Osteocyte (in vitro differentiated cells): ENCODE results near the gene MMP20. TPM values are rescaled to one million over a fixed set of nuclear protein-coding genes. Genes with fewer than 3 reads are reported as not detected.

Experiments
- DNase-seq: peaks from one replicate; pipeline ENCODE4 v3.0.0; 2021; ENCODE audit warnings: mixed read lengths; ENCODE audit not compliant: unreplicated experiment; ENCODE audit errors: extremely low spot score
- H3K27ac Mint-ChIP-seq: one replicate; pipeline ENCODE4 v1.8.0; 2021; ENCODE audit warnings: mild to moderate bottlenecking, mixed read lengths; ENCODE audit not compliant: unreplicated experiment
- H3K27me3 Mint-ChIP-seq: one replicate; pipeline ENCODE4 v1.8.0; 2021; ENCODE audit warnings: mixed read lengths; ENCODE audit not compliant: unreplicated experiment
- H3K36me3 Mint-ChIP-seq: one replicate; pipeline ENCODE4 v1.8.0; 2021; ENCODE audit warnings: mixed read lengths; ENCODE audit not compliant: unreplicated experiment
- H3K4me1 Mint-ChIP-seq: one replicate; pipeline ENCODE4 v1.8.0; 2021; ENCODE audit warnings: mixed read lengths; ENCODE audit not compliant: unreplicated experiment
- H3K4me3 Mint-ChIP-seq: one replicate; pipeline ENCODE4 v1.8.0; 2021; ENCODE audit warnings: mild to moderate bottlenecking, moderate library complexity, mixed read lengths; ENCODE audit not compliant: unreplicated experiment
- H3K9me3 Mint-ChIP-seq: one replicate; pipeline ENCODE4 v1.8.0; 2021; ENCODE audit warnings: mixed read lengths; ENCODE audit not compliant: unreplicated experiment
- total RNA-seq: library from RNA; stranded (reverse); gene quantifications from 2 replicates; pipeline ENCODE4 v1.2.1, GENCODE V29; 2021
- TF ChIP-seq, protein P1 (sequence below): fragments of 200-600 bp; sonication (generic); IDR thresholded peaks from 2 replicates; pipeline ENCODE4 v1.5.0; 2021; ENCODE audit warnings: antibody characterized with exemption, mild to moderate bottlenecking, moderate library complexity

The MMP20 gene
- total RNA-seq, 1 donor from 2014 or later = not detected

DNA sequence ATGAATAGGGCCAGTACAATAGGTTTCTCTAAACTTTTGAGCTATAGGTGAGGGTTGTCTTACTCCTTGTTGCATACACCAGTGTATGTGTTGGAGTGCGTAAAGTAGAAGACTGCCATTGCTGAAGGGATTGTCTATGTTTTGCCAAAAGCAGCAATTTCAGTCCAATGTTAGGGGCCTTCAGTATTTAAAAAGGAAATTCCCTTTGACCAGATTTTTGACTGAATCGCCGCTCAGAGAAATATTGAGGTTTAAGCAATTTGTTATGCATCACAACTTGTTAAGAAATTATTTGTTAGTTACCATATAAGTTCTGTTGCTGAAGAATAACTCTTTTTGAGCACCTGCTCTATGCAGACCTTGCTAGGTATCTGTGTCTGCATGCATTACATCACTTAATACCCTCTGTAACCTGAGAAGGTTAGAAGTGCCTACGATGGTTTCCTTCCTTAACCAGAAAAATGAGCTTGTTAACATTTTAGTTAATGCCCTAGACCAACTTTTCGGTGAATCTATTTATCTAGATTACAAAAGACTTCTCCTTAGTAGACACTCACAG is 33.9 kb downstream of the MMP20 start:
- Mint-ChIP-seq H3K27me3 (no peaks in the 10 kb centered on the region), H3K4me1 (no peaks in the 10 kb centered on the region), H3K36me3 (no peaks in the 10 kb centered on the region), H3K4me3 (no peak overlapping the region), H3K9me3 (peaks cover 12% of the 10 kb centered on the region), H3K27ac (no peak overlapping the region)
- TF ChIP-seq, protein P1, sequence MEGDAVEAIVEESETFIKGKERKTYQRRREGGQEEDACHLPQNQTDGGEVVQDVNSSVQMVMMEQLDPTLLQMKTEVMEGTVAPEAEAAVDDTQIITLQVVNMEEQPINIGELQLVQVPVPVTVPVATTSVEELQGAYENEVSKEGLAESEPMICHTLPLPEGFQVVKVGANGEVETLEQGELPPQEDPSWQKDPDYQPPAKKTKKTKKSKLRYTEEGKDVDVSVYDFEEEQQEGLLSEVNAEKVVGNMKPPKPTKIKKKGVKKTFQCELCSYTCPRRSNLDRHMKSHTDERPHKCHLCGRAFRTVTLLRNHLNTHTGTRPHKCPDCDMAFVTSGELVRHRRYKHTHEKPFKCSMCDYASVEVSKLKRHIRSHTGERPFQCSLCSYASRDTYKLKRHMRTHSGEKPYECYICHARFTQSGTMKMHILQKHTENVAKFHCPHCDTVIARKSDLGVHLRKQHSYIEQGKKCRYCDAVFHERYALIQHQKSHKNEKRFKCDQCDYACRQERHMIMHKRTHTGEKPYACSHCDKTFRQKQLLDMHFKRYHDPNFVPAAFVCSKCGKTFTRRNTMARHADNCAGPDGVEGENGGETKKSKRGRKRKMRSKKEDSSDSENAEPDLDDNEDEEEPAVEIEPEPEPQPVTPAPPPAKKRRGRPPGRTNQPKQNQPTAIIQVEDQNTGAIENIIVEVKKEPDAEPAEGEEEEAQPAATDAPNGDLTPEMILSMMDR = no peak
- no peak for DNase-seq

DNA sequence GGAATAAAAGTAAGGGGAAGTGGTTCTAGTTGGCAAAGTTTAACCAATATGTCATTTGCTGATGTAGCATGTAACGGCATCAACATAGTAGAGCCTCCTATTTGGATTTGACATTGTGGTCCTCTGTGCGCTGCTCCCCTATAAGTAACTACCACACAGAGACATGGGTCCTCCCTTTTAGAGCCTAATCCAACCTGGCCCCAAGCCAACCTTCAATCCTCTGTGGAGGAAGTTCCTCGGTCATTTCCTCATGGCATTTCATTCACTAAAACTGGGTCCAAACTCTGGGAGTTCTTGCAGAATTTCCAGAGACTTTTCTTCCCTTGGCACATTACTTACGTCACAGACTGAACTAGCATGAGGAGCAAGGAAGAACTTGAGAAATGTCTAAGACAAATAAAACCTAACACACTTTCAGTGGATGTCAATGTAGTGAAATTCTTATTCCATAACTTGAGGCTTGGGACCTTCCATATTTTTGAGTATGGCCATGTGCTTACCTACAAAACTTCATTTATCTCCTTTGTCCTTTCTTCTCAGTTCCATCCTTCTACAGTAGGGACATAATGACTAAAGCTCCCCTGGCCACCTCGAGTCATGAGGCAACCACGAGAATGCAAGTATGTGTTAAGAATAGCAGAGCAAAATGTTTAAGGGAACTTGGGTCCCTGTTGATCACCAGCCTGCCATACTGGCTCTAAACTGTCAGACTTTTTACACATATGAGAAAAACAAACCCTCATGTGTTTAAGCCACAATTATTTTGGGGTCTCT is 34.7 kb downstream of the MMP20 start:
- Mint-ChIP-seq H3K9me3 (peaks cover 12% of the 10 kb centered on the region), H3K4me1 (no peaks in the 10 kb centered on the region), H3K27ac (no peak overlapping the region), H3K27me3 (no peaks in the 10 kb centered on the region), H3K4me3 (no peak overlapping the region), H3K36me3 (no peaks in the 10 kb centered on the region)
- TF ChIP-seq, protein P1 = no peak
- no peak for DNase-seq

DNA sequence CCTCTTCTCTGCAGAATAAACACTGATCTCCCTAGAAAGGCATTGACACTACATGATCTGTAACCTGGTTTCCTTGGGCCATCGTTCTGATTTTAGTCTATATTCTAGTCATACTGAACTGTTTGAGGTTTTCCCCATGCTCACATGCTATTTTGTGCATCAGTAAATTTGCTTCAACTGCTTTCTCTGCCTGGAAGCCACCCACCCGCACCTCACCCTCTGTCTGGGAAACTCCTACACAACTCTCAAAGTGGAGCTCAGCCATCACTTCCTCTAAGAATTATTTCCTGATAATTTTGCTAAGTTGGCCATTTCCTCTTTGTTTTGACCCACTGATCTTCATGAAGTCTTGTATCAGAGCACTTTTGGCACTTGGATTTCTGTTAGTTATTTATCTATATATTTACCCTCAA is 36.1 kb downstream of the MMP20 start:
- Mint-ChIP-seq H3K27ac (no peak overlapping the region), H3K27me3 (no peaks in the 10 kb centered on the region), H3K36me3 (no peaks in the 10 kb centered on the region), H3K4me1 (no peaks in the 10 kb centered on the region), H3K9me3 (peaks cover 16% of the 10 kb centered on the region), H3K4me3 (no peak overlapping the region)
- TF ChIP-seq, protein P1 = no peak
- no peak for DNase-seq

DNA sequence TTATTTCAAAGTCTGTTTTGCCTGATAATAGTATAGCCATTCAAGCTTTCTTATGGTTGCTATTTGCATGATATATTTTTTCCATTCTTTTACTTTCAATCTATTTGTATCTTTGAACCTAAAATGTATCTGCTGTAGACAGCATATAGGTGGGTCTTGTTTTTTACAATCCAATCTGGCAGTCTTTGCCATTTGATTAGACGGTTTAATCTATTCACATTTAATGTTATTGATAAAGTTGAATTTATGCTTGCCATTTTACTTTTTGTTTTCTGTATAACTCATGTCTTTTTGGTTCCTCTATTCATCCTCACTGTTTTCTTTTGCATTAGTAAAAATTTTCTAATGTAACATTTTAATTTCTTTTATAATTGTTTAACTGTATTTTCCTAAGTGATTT is 37.4 kb downstream of the MMP20 start:
- DNase-seq = no peak
- TF ChIP-seq, protein P1 = no peak
- H3K4me1 Mint-ChIP-seq = peaks cover 4% of the 10 kb centered on the region
- no peaks in the 10 kb centered on the region for H3K27me3 Mint-ChIP-seq
- no peak overlapping the region for H3K27ac Mint-ChIP-seq
- H3K36me3 Mint-ChIP-seq = no peaks in the 10 kb centered on the region
- H3K4me3 Mint-ChIP-seq = no peak overlapping the region
- H3K9me3 Mint-ChIP-seq = peaks cover 21% of the 10 kb centered on the region

DNA sequence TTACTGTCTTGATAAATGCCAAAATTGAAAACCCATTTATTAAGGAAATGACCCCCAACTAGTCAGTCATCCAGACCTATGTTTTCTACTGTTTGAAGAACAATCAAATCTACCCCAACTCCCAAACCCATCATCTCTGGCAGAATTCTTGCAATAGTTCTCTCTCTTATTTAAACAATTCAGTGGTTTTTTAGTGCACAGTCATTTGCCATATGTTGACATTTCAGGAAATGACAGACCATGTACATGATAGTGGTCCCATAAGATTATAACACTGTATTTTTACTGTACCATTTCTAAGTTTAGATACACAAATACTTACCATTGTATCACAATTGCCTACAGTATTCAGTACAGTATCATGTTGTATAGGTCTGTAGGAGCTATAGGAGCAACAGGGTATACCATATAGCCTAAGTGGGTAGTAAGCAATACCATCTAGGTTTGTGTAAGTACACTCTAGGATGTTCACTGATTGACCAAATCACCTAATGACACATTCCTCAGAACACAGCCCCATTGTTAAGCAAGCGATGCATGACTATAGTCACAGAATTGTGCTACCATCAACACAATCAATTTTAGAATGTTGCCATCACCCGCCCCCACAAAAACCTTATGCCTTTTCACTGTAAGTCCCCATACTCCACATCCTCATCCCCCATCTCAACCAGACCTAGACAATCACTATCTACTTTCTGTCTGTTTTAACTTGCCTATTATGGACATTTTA is 41.8 kb downstream of the MMP20 start:
- H3K27me3 Mint-ChIP-seq = no peaks in the 10 kb centered on the region
- TF ChIP-seq, protein P1 = no peak
- peaks cover 4% of the 10 kb centered on the region for H3K4me1 Mint-ChIP-seq
- peaks cover 16% of the 10 kb centered on the region for H3K9me3 Mint-ChIP-seq
- no peak overlapping the region for H3K27ac Mint-ChIP-seq
- no peak overlapping the region for H3K4me3 Mint-ChIP-seq
- no peaks in the 10 kb centered on the region for H3K36me3 Mint-ChIP-seq
- no peak for DNase-seq
